SH-SY5Y (cell line): ENCODE results near the gene CHRNA4.

Experiments used
- GATA2 ChIP-seq: IDR thresholded peaks from 2 replicates; pipeline ENCODE4 v1.6.1; 2011; ENCODE audit warnings: mild to moderate bottlenecking, low read depth, low read length
- GATA3 ChIP-seq: IDR thresholded peaks from 2 replicates; pipeline ENCODE4 v1.6.1; 2011; ENCODE audit warnings: low read depth, mild to moderate bottlenecking, low read length, moderate library complexity

The CHRNA4 gene

GRCh38 chr20:63365601-63366389, 4.6 kb upstream of the CHRNA4 start:
- TF ChIP-seq GATA3, result no peak
- no peak for TF ChIP-seq GATA2

- TF ChIP-seq GATA2, result no peak
- TF ChIP-seq GATA3, result no peak
Observed at GRCh38 chr20:63364801-63365585, 3.8 kb upstream of the CHRNA4 start.

GRCh38 chr20:63363981-63364561, 2.9 kb upstream of the CHRNA4 start:
- no peak for TF ChIP-seq GATA2
- TF ChIP-seq GATA3, result no peak

- TF ChIP-seq GATA2 (no peak), GATA3 (no peak)
Observed at GRCh38 chr20:63363013-63363957, 2.1 kb upstream of the CHRNA4 start.

GRCh38 chr20:63362436-63363009, 1.4 kb upstream of the CHRNA4 start:
- TF ChIP-seq GATA3 (no peak), GATA2 (no peak)

GRCh38 chr20:63361519-63362435, 628 bp upstream of the CHRNA4 start:
- TF ChIP-seq GATA3 (no peak), GATA2 (no peak)

- TF ChIP-seq GATA2 (no peak), GATA3 (no peak)
Observed at GRCh38 chr20:63359937-63360849, 956 bp downstream of the CHRNA4 start.

- TF ChIP-seq GATA3, result no peak
- no peak for TF ChIP-seq GATA2
Observed at GRCh38 chr20:63359164-63359934, 1.8 kb downstream of the CHRNA4 start.

- no peak for TF ChIP-seq GATA2
- TF ChIP-seq GATA3, result no peak
Observed at GRCh38 chr20:63357921-63358905, 2.9 kb downstream of the CHRNA4 start.
